ENCODE results near the gene ERC1.
"Not testable (repeated sequence)": the region's sequence is repeated elsewhere in the genome, so short reads cannot be mapped to it uniquely, and the experiment has no call there.

The ERC1 gene

GRCh38 chr12:1022032-1022970 is 31.3 kb downstream of the ERC1 start:
- no peak for DNase-seq
- TF ChIP-seq POLR2A (IDR thresholded peaks at IDR 0.05; ENCODE audit: low read length) = no peak
- no peak for TF ChIP-seq GATA1 (IDR thresholded peaks at IDR 0.05; ENCODE audit: low read depth, low read length)

- no peak for DNase-seq
- TF ChIP-seq GATA1 (IDR thresholded peaks at IDR 0.05; ENCODE audit: low read depth, low read length) (no peak), POLR2A (IDR thresholded peaks at IDR 0.05; ENCODE audit: low read length) (no peak)
Observed at GRCh38 chr12:1030779-1031178, 39.8 kb downstream of the ERC1 start.

DNA sequence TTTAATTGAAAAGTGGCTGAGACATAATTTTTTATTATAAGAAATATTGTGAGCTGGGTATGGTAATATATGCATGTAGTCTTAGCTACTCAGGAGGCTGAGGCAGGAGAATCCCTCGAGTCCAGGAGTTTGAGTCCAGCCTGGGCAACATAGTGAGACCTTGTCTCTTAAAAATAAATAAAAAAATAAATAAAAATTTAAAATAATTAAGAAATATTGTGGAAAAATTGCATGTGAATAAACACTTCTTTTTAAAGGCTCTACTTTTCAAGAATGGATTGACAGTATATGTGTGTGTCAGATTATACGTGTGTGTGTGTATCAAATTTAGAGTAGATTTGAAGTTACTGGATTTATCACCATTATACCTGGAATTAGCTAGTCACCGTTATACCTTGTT is 43.2 kb downstream of the ERC1 start:
- no peak for DNase-seq

DNA sequence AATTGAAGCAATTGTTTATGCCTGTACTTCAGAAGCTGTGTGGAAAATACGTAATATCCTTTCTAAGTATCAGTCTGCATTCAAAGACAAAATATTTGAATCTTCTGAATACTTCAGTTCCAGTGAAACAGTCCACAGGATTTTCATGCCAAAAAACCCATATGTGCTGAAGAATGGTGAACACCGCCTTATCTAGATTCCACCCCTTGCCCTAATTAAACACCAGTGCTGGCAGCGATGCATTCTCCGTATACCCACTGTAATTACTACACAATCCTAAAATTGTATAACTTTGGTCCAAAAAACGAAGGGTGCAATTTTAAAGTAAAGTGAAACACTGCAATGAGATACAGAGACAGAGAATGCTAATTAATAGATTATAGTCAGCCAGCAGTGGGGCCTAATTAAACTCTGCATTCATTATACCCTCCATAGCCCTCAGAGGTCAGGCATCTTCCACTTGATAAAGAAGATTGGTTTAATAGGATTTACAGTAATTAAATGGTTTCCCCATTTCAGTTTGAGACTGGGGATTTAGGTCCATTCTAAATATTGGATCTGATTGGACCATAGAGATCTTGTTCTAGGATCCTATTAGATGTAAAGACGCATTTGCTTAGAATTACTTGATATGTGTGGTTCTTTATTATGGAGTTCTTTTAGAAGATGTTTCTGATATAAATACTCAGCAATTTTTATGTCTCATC is 43.9 kb downstream of the ERC1 start:
- DNase-seq = no peak
- TF ChIP-seq GATA1 (IDR thresholded peaks at IDR 0.05; ENCODE audit: low read depth, low read length) (no peak), POLR2A (IDR thresholded peaks at IDR 0.05; ENCODE audit: low read length) (no peak)

More for the DNA sequence above, 43.2 kb downstream of the ERC1 start:
- TF ChIP-seq POLR2A (IDR thresholded peaks at IDR 0.05; ENCODE audit: low read length) (no peak), GATA1 (IDR thresholded peaks at IDR 0.05; ENCODE audit: low read depth, low read length) (no peak)

DNA sequence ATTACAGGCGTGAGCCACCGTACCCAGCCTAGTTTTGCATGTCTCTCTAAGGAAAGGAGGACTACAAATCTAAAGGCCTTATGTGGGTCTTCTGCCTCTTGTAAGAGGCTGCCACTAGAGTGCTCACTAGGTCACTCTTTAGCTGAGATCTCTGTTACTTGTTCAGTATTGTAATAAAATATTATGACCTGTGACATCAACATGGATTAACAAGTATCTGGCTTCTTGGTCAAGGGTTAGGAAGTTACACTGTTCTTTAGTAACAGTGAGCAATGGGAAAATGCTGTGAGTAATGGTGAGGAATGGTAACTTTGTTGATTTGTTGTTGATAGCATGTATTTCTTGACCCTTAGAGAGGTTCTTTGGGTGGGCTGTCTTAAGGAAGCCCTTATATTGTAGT is 50.5 kb downstream of the ERC1 start:
- DNase-seq = no peak
- TF ChIP-seq POLR2A (IDR thresholded peaks at IDR 0.05; ENCODE audit: low read length) (no peak), GATA1 (IDR thresholded peaks at IDR 0.05; ENCODE audit: low read depth, low read length) (no peak)

DNA sequence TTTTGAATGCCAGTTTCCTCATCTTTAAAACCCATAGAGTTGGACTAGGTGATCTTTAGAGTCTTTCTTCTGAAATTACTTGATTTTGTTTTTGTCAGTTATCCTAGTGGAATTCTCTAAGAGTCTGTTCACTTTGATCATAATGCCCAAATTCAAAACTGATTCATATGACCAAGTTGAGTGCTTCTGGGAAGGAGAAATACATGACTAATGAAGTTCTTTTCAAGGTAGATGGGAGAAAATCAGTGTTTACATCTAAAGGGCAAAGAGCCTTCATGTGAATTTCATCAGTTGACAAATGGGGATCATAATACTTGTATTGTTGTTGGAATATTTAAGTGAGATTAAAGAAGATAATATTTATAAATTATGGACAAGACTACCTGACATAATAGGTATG is 53.2 kb downstream of the ERC1 start:
- no peak for DNase-seq

GRCh38 chr12:1044696-1045095 is 53.7 kb downstream of the ERC1 start:
- no peak for DNase-seq

More for the DNA sequence above, 53.2 kb downstream of the ERC1 start:
- TF ChIP-seq GATA1 (IDR thresholded peaks at IDR 0.05; ENCODE audit: low read depth, low read length) (no peak), POLR2A (IDR thresholded peaks at IDR 0.05; ENCODE audit: low read length) (no peak)

GRCh38 chr12:1046727-1047126 is 55.7 kb downstream of the ERC1 start:
- TF ChIP-seq POLR2A (IDR thresholded peaks at IDR 0.05; ENCODE audit: low read length) (no peak), GATA1 (IDR thresholded peaks at IDR 0.05; ENCODE audit: low read depth, low read length) (no peak)
- no peak for DNase-seq

More at GRCh38 chr12:1044696-1045095, 53.7 kb downstream of the ERC1 start:
- TF ChIP-seq POLR2A (IDR thresholded peaks at IDR 0.05; ENCODE audit: low read length) (no peak), GATA1 (IDR thresholded peaks at IDR 0.05; ENCODE audit: low read depth, low read length) (no peak)

DNA sequence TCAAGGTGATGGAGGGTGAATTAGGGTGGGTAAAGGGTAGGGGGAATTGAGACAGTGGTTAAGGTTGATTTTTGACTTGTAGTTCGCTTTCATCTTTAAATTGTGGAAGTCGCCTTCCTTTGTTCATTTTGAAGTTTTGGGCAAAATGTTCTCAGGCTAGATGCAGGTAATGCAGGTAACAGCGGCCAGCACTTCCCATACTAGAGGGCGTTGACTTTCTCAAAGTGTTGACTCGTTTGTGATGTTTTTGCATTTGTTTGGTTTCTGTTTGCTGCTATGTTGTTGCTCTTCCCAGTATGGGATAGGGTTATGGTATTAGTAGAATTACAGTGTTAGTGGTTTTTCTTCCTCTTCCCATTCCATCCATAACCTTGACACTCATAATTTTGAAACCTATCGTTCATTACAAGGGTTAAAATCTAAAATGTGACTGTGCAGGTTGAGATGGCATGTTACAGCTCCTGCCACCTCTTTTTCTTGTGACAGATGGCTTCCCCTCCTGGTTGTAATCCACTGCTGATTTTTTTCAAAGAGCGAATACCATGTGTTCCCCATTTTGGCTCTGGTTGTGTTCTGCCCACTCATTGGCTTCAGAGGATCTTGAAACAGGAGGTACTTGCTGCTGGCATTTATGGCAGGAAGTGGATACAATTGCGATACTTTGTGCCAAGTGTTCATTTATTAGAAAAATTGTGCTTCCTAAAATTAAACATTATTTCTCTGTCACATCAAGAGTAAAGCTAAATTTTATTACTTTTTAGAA is 57.1 kb downstream of the ERC1 start:
- TF ChIP-seq GATA1 (IDR thresholded peaks at IDR 0.05; ENCODE audit: low read depth, low read length) (no peak), POLR2A (IDR thresholded peaks at IDR 0.05; ENCODE audit: low read length) (no peak)
- no peak for DNase-seq

- DNase-seq = no peak
- TF ChIP-seq GATA1 (IDR thresholded peaks at IDR 0.05; ENCODE audit: low read depth, low read length) = no peak
- TF ChIP-seq POLR2A (IDR thresholded peaks at IDR 0.05; ENCODE audit: low read length) = no peak
Observed at GRCh38 chr12:1050059-1050707, 59.2 kb downstream of the ERC1 start.

- not testable (repeated sequence) for DNase-seq
Observed at GRCh38 chr12:1051672-1052071, 60.6 kb downstream of the ERC1 start.

GRCh38 chr12:1053690-1054089 is 62.7 kb downstream of the ERC1 start:
- no peak for TF ChIP-seq POLR2A (IDR thresholded peaks at IDR 0.05; ENCODE audit: low read length)
- DNase-seq = no peak

DNA sequence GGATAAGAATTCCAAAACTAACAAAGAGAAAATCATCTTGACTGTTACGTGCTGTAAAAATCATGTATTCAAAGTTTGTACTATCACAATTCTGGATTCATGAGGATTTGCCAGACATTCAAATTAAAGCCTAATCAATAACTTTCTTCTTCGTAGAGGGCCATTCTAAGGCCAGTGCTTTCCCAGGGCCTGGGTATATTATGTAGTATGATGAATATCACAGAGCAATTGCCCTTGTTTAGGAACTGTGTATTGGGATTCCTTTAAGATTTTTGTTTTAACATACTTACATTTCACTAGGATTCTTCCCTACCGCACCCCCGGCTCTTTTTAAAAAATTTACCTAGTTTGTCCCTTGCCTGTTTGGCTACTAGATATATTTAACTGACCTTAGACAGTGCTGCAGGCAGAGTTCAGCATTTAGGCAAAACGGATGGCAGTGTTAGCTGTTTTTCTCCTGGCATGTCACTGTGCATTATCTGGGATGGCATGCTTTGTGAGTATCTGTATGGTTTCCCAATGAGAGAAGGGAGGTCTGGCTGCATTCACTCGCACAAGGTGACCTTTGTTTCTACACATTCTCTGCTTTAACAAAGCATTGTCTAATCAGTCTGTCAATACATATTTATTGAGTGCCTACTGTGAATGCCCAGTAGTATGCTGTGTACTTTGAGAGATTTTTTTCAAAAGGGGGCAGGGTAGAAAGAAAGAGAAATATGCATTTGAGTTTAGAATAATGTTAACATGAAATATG is 63.3 kb downstream of the ERC1 start:
- TF ChIP-seq POLR2A (IDR thresholded peaks at IDR 0.05; ENCODE audit: low read length) (no peak), GATA1 (IDR thresholded peaks at IDR 0.05; ENCODE audit: low read depth, low read length) (no peak)

More for the DNA sequence above, 63.3 kb downstream of the ERC1 start:
- no peak for DNase-seq
